Activated naive CD8-positive, alpha-beta T cell (primary cell): ENCODE results near the gene F10.

Source experiments
- H3K27ac Mint-ChIP-seq: one replicate; pipeline ENCODE4 v1.8.0; 2021; ENCODE audit warnings: mixed read lengths
- H3K27me3 Mint-ChIP-seq: one replicate; pipeline ENCODE4 v1.8.0; 2021; ENCODE audit warnings: mixed read lengths
- H3K36me3 Mint-ChIP-seq: one replicate; pipeline ENCODE4 v1.8.0; 2021; ENCODE audit warnings: mixed read lengths
- H3K4me1 Mint-ChIP-seq: one replicate; pipeline ENCODE4 v1.8.0; 2021; ENCODE audit warnings: low read depth, mixed read lengths
- H3K4me3 Mint-ChIP-seq: one replicate; pipeline ENCODE4 v1.8.0; 2021; ENCODE audit warnings: mild to moderate bottlenecking, mixed read lengths
- H3K9me3 Mint-ChIP-seq: one replicate; pipeline ENCODE4 v1.8.0; 2021; ENCODE audit warnings: low read depth, mixed read lengths

F10 gene

GRCh38 chr13:113083402-113084061, 39.1 kb upstream of the F10 start:
- Mint-ChIP-seq H3K36me3 (no peaks in the 10 kb centered on the region), H3K9me3 (no peaks in the 10 kb centered on the region), H3K4me1 (no peaks in the 10 kb centered on the region), H3K27ac (no peak overlapping the region), H3K4me3 (no peak overlapping the region), H3K27me3 (no peaks in the 10 kb centered on the region)

GRCh38 chr13:113084094-113084942, 38.3 kb upstream of the F10 start:
- no peaks in the 10 kb centered on the region for H3K4me1 Mint-ChIP-seq
- H3K27ac Mint-ChIP-seq = no peak overlapping the region
- H3K36me3 Mint-ChIP-seq = no peaks in the 10 kb centered on the region
- no peaks in the 10 kb centered on the region for H3K27me3 Mint-ChIP-seq
- no peak overlapping the region for H3K4me3 Mint-ChIP-seq
- H3K9me3 Mint-ChIP-seq = no peaks in the 10 kb centered on the region

- H3K27ac Mint-ChIP-seq = no peak overlapping the region
- no peaks in the 10 kb centered on the region for H3K36me3 Mint-ChIP-seq
- H3K27me3 Mint-ChIP-seq = no peaks in the 10 kb centered on the region
- H3K4me1 Mint-ChIP-seq = no peaks in the 10 kb centered on the region
- no peaks in the 10 kb centered on the region for H3K9me3 Mint-ChIP-seq
- H3K4me3 Mint-ChIP-seq = no peak overlapping the region
These were observed 37.6 kb upstream of the F10 start for GRCh38 chr13:113084943-113085540.

- H3K27me3 Mint-ChIP-seq = no peaks in the 10 kb centered on the region
These were observed 36.4 kb upstream of the F10 start for GRCh38 chr13:113086031-113086750.

GRCh38 chr13:113086991-113087922, 35.3 kb upstream of the F10 start:
- Mint-ChIP-seq H3K36me3 (no peaks in the 10 kb centered on the region), H3K4me1 (no peaks in the 10 kb centered on the region), H3K9me3 (no peaks in the 10 kb centered on the region), H3K27ac (no peak overlapping the region), H3K4me3 (no peak overlapping the region), H3K27me3 (no peaks in the 10 kb centered on the region)

More at GRCh38 chr13:113086031-113086750, 36.4 kb upstream of the F10 start:
- Mint-ChIP-seq H3K9me3 (no peaks in the 10 kb centered on the region), H3K27ac (no peak overlapping the region), H3K4me3 (no peak overlapping the region), H3K4me1 (no peaks in the 10 kb centered on the region), H3K36me3 (no peaks in the 10 kb centered on the region)

- H3K4me1 Mint-ChIP-seq = no peaks in the 10 kb centered on the region
- no peak overlapping the region for H3K4me3 Mint-ChIP-seq
- H3K27me3 Mint-ChIP-seq = no peaks in the 10 kb centered on the region
- no peak overlapping the region for H3K27ac Mint-ChIP-seq
- H3K36me3 Mint-ChIP-seq = no peaks in the 10 kb centered on the region
- no peaks in the 10 kb centered on the region for H3K9me3 Mint-ChIP-seq
These were observed 34.5 kb upstream of the F10 start for GRCh38 chr13:113087923-113088690.

- no peaks in the 10 kb centered on the region for H3K36me3 Mint-ChIP-seq
- H3K4me1 Mint-ChIP-seq = no peaks in the 10 kb centered on the region
- H3K9me3 Mint-ChIP-seq = no peaks in the 10 kb centered on the region
- no peak overlapping the region for H3K27ac Mint-ChIP-seq
- no peak overlapping the region for H3K4me3 Mint-ChIP-seq
- no peaks in the 10 kb centered on the region for H3K27me3 Mint-ChIP-seq
These were observed 33.9 kb upstream of the F10 start for GRCh38 chr13:113088691-113089020.

- no peaks in the 10 kb centered on the region for H3K4me1 Mint-ChIP-seq
- no peaks in the 10 kb centered on the region for H3K27me3 Mint-ChIP-seq
- H3K4me3 Mint-ChIP-seq = no peak overlapping the region
- H3K36me3 Mint-ChIP-seq = no peaks in the 10 kb centered on the region
- H3K27ac Mint-ChIP-seq = no peak overlapping the region
- H3K9me3 Mint-ChIP-seq = no peaks in the 10 kb centered on the region
These were observed 32.7 kb upstream of the F10 start for GRCh38 chr13:113089693-113090414.

GRCh38 chr13:113090415-113090770, 32.2 kb upstream of the F10 start:
- Mint-ChIP-seq H3K4me1 (no peaks in the 10 kb centered on the region), H3K27ac (no peak overlapping the region), H3K9me3 (no peaks in the 10 kb centered on the region), H3K36me3 (no peaks in the 10 kb centered on the region), H3K27me3 (no peaks in the 10 kb centered on the region), H3K4me3 (no peak overlapping the region)

GRCh38 chr13:113090806-113091205, 31.8 kb upstream of the F10 start:
- Mint-ChIP-seq H3K27ac (no peak overlapping the region), H3K27me3 (no peaks in the 10 kb centered on the region), H3K36me3 (no peaks in the 10 kb centered on the region), H3K9me3 (no peaks in the 10 kb centered on the region), H3K4me1 (no peaks in the 10 kb centered on the region), H3K4me3 (no peak overlapping the region)

GRCh38 chr13:113091211-113091771, 31.3 kb upstream of the F10 start:
- H3K27ac Mint-ChIP-seq = no peak overlapping the region
- no peaks in the 10 kb centered on the region for H3K27me3 Mint-ChIP-seq
- no peak overlapping the region for H3K4me3 Mint-ChIP-seq
- no peaks in the 10 kb centered on the region for H3K4me1 Mint-ChIP-seq
- H3K9me3 Mint-ChIP-seq = no peaks in the 10 kb centered on the region
- H3K36me3 Mint-ChIP-seq = no peaks in the 10 kb centered on the region

GRCh38 chr13:113091891-113092775, 30.5 kb upstream of the F10 start:
- Mint-ChIP-seq H3K36me3 (no peaks in the 10 kb centered on the region), H3K4me3 (no peak overlapping the region), H3K9me3 (no peaks in the 10 kb centered on the region), H3K4me1 (no peaks in the 10 kb centered on the region), H3K27ac (no peak overlapping the region), H3K27me3 (no peaks in the 10 kb centered on the region)
